Effector CD4-positive, alpha-beta T cell (primary cell): ENCODE results near the gene PSMA6.
"Not testable (repeated sequence)": the region's sequence is repeated elsewhere in the genome, so short reads cannot be mapped to it uniquely, and the experiment has no call there.

ENCODE experiments used
- DNase-seq: peaks from one replicate; pipeline ENCODE4 v3.0.0-alpha.2; 2020
- total RNA-seq: gene quantifications from one replicate; lab custom pipeline; 2026; lab: John Stamatoyannopoulos, UW

PSMA6 gene
- 19.7 reads per million, percentile 46 among the genes with 10 or more reads in this experiment for total RNA-seq

- DNase-seq: peak; percentile 99
Measured at GRCh38 chr14:35292051-35292769, at the start of gene PSMA6. Gene PSMA6, plus strand, starts transcription at chr14:35292382. Its CDS starts 95 bp downstream, at chr14:35292477.

GRCh38 chr14:35242599-35243311 lies 49.4 kb upstream of the PSMA6 start:
- no peak for DNase-seq

GRCh38 chr14:35243956-35244355 lies 48.2 kb upstream of the PSMA6 start:
- DNase-seq: no peak

GRCh38 chr14:35244542-35244941 lies 47.6 kb upstream of the PSMA6 start:
- DNase-seq: no peak

GRCh38 chr14:35245051-35245450 lies 47.1 kb upstream of the PSMA6 start:
- DNase-seq: no peak

- no peak for DNase-seq
Measured at GRCh38 chr14:35247777-35248475, 44.3 kb upstream of the PSMA6 start.

- DNase-seq: no peak
Measured at GRCh38 chr14:35248476-35248788, 43.8 kb upstream of the PSMA6 start.

GRCh38 chr14:35250319-35250718 lies 41.9 kb upstream of the PSMA6 start:
- no peak for DNase-seq

GRCh38 chr14:35252451-35252868 lies 39.7 kb upstream of the PSMA6 start:
- DNase-seq: no peak

GRCh38 chr14:35253056-35253455 lies 39.1 kb upstream of the PSMA6 start:
- not testable (repeated sequence) for DNase-seq

GRCh38 chr14:35254034-35254622 lies 38.1 kb upstream of the PSMA6 start:
- not testable (repeated sequence) for DNase-seq

GRCh38 chr14:35254736-35255135 lies 37.4 kb upstream of the PSMA6 start:
- no peak for DNase-seq

GRCh38 chr14:35255711-35256110 lies 36.5 kb upstream of the PSMA6 start:
- no peak for DNase-seq

GRCh38 chr14:35257809-35258208 lies 34.4 kb upstream of the PSMA6 start:
- DNase-seq: no peak

- DNase-seq: no peak
Measured at GRCh38 chr14:35258420-35258819, 33.8 kb upstream of the PSMA6 start.

- DNase-seq: no peak
Measured at GRCh38 chr14:35261774-35262173, 30.4 kb upstream of the PSMA6 start.

GRCh38 chr14:35262436-35262835 lies 29.7 kb upstream of the PSMA6 start:
- no peak for DNase-seq

GRCh38 chr14:35268946-35269345 lies 23.2 kb upstream of the PSMA6 start:
- no peak for DNase-seq

GRCh38 chr14:35274805-35275204 lies 17.4 kb upstream of the PSMA6 start:
- DNase-seq: no peak

- DNase-seq: no peak
Measured at GRCh38 chr14:35277179-35277578, 15.0 kb upstream of the PSMA6 start.

- DNase-seq: no peak
Measured at GRCh38 chr14:35279369-35279768, 12.8 kb upstream of the PSMA6 start.

GRCh38 chr14:35281341-35281740 lies 10.8 kb upstream of the PSMA6 start:
- no peak for DNase-seq

- DNase-seq: no peak
Measured at GRCh38 chr14:35284506-35284905, 7.7 kb upstream of the PSMA6 start.
